IgD-negative memory B cell (primary cell): Measurements from ENCODE around the gene KCNH8. TPM values are rescaled to one million over a fixed set of nuclear protein-coding genes. Genes with fewer than 3 reads are reported as not detected.
"Not testable (repeated sequence)": the region's sequence is repeated elsewhere in the genome, so short reads cannot be mapped to it uniquely, and the experiment has no call there.

Source experiments
- H3K27ac Mint-ChIP-seq, 3 donors: one replicate each; pipeline ENCODE4 v1.8.0; 2020 to 2022; ENCODE audit warnings: mild to moderate bottlenecking in 3 of 3, mixed read lengths in 3 of 3, moderate library complexity in 1 of 3
- H3K27me3 Mint-ChIP-seq: one replicate; pipeline ENCODE4 v1.8.0; 2021; ENCODE audit warnings: mixed read lengths
- H3K36me3 Mint-ChIP-seq: one replicate; pipeline ENCODE4 v1.8.0; 2020; ENCODE audit warnings: mild to moderate bottlenecking, mixed read lengths
- H3K4me1 Mint-ChIP-seq, 3 donors: one replicate each; pipeline ENCODE4 v1.8.0; 2020 to 2022; ENCODE audit warnings: mixed read lengths in 3 of 3, mild to moderate bottlenecking in 1 of 3
- H3K4me3 Mint-ChIP-seq, 4 donors: one replicate each; pipeline ENCODE4 v1.8.0; 2020 to 2022; ENCODE audit warnings: mild to moderate bottlenecking in 4 of 4, mixed read lengths in 4 of 4, moderate library complexity in 3 of 4
- H3K9me3 Mint-ChIP-seq, 3 donors: one replicate each; pipeline ENCODE4 v1.8.0; 2020 to 2021; ENCODE audit warnings: mixed read lengths in 3 of 3, mild to moderate bottlenecking in 1 of 3
- polyA plus RNA-seq: library from polyadenylated mRNA; unstranded; fragments of 300-500 nt; fragmentation: Illumina TruSeq; gene quantifications from one replicate; pipeline ENCODE4 v1.2.3, GENCODE V29; 2021

Gene KCNH8
- polyA plus RNA-seq, 1 donor from 2014 or later, result 1.9 TPM

GRCh38 chr3:19215427-19215826 is 67.1 kb downstream of the KCNH8 start:
- no peaks in the 10 kb centered on the region for H3K36me3 Mint-ChIP-seq
- peaks cover 2 to 4% (median 3%) of the 10 kb centered on the region in 3 donors for H3K4me1 Mint-ChIP-seq
- no peaks in the 10 kb centered on the region for H3K27me3 Mint-ChIP-seq
- no peak overlapping the region for H3K27ac Mint-ChIP-seq
- H3K9me3 Mint-ChIP-seq, result no peaks in the 10 kb centered on the region
- no peak overlapping the region for H3K4me3 Mint-ChIP-seq

GRCh38 chr3:19216669-19217337 is 68.5 kb downstream of the KCNH8 start:
- Mint-ChIP-seq H3K27ac (no peak overlapping the region), H3K27me3 (no peaks in the 10 kb centered on the region), H3K4me3 (no peak overlapping the region), H3K4me1 (peaks cover 2 to 4% (median 3%) of the 10 kb centered on the region in 3 donors), H3K36me3 (no peaks in the 10 kb centered on the region), H3K9me3 (no peaks in the 10 kb centered on the region)

GRCh38 chr3:19220311-19220710 is 72.0 kb downstream of the KCNH8 start:
- H3K9me3 Mint-ChIP-seq, result no peaks in the 10 kb centered on the region
- no peaks in the 10 kb centered on the region for H3K27me3 Mint-ChIP-seq
- no peak overlapping the region for H3K4me3 Mint-ChIP-seq
- no peak overlapping the region for H3K27ac Mint-ChIP-seq
- H3K36me3 Mint-ChIP-seq, result no peaks in the 10 kb centered on the region
- peaks cover 0 to 3% (median 0%) of the 10 kb centered on the region in 3 donors for H3K4me1 Mint-ChIP-seq

- Mint-ChIP-seq H3K27ac (no peak overlapping the region), H3K4me1 (peaks cover 0 to 3% (median 0%) of the 10 kb centered on the region in 3 donors), H3K9me3 (no peaks in the 10 kb centered on the region), H3K27me3 (no peaks in the 10 kb centered on the region), H3K4me3 (no peak overlapping the region), H3K36me3 (no peaks in the 10 kb centered on the region)
These were observed 72.8 kb downstream of the KCNH8 start for GRCh38 chr3:19221081-19221480.

- no peaks in the 10 kb centered on the region for H3K27me3 Mint-ChIP-seq
- H3K36me3 Mint-ChIP-seq, result no peaks in the 10 kb centered on the region
- peaks cover 0 to 5% (median 2%) of the 10 kb centered on the region in 3 donors for H3K9me3 Mint-ChIP-seq
- H3K27ac Mint-ChIP-seq, result no peak overlapping the region
- H3K4me3 Mint-ChIP-seq, result no peak overlapping the region
- peaks cover 5 to 15% (median 7%) of the 10 kb centered on the region in 3 donors for H3K4me1 Mint-ChIP-seq
These were observed 78.2 kb downstream of the KCNH8 start for GRCh38 chr3:19226479-19226878.

- Mint-ChIP-seq H3K4me3 (no peak overlapping the region), H3K27ac (no peak overlapping the region), H3K9me3 (peaks cover 0 to 5% (median 2%) of the 10 kb centered on the region in 3 donors), H3K36me3 (no peaks in the 10 kb centered on the region), H3K27me3 (no peaks in the 10 kb centered on the region), H3K4me1 (peaks cover 5 to 12% (median 7%) of the 10 kb centered on the region in 3 donors)
These were observed 79.9 kb downstream of the KCNH8 start for GRCh38 chr3:19228167-19228566.

- H3K4me1 Mint-ChIP-seq, result peaks cover 5 to 13% (median 7%) of the 10 kb centered on the region in 3 donors
- peaks cover 0 to 5% (median 2%) of the 10 kb centered on the region in 3 donors for H3K9me3 Mint-ChIP-seq
- H3K36me3 Mint-ChIP-seq, result no peaks in the 10 kb centered on the region
- peak overlapping the region in 1 of 4 donors; percentile 22 for H3K4me3 Mint-ChIP-seq
- H3K27ac Mint-ChIP-seq, result no peak overlapping the region
- no peaks in the 10 kb centered on the region for H3K27me3 Mint-ChIP-seq
These were observed 80.8 kb downstream of the KCNH8 start for GRCh38 chr3:19229086-19229485.

- H3K27ac Mint-ChIP-seq, result peak overlapping the region; percentile 26 to 94 (median 45)
- H3K9me3 Mint-ChIP-seq, H3K36me3 Mint-ChIP-seq, H3K27me3 Mint-ChIP-seq: not testable (repeated sequence)
- peaks cover 5 to 13% (median 7%) of the 10 kb centered on the region in 3 donors for H3K4me1 Mint-ChIP-seq
- H3K4me3 Mint-ChIP-seq, result peak overlapping the region in 3 of 4 donors; percentile 15 to 69 (median 20)
These were observed 81.6 kb downstream of the KCNH8 start for GRCh38 chr3:19229881-19230280.

GRCh38 chr3:19231792-19232461 is 83.6 kb downstream of the KCNH8 start:
- Mint-ChIP-seq H3K36me3 (peaks cover 4% of the 10 kb centered on the region), H3K27me3 (no peaks in the 10 kb centered on the region), H3K27ac (no peak overlapping the region), H3K4me3 (no peak overlapping the region), H3K4me1 (peaks cover 5 to 13% (median 7%) of the 10 kb centered on the region in 3 donors), H3K9me3 (peaks cover 0 to 5% (median 2%) of the 10 kb centered on the region in 3 donors)

GRCh38 chr3:19232566-19232965 is 84.3 kb downstream of the KCNH8 start:
- Mint-ChIP-seq H3K27ac (no peak overlapping the region), H3K4me1 (peaks cover 5 to 13% (median 7%) of the 10 kb centered on the region in 3 donors), H3K27me3 (no peaks in the 10 kb centered on the region), H3K9me3 (peaks cover 0 to 5% (median 2%) of the 10 kb centered on the region in 3 donors), H3K4me3 (no peak overlapping the region), H3K36me3 (peaks cover 4% of the 10 kb centered on the region)

- H3K9me3 Mint-ChIP-seq, H3K36me3 Mint-ChIP-seq, H3K27ac Mint-ChIP-seq, H3K27me3 Mint-ChIP-seq: not testable (repeated sequence)
- Mint-ChIP-seq H3K4me1 (peaks cover 5 to 11% (median 7%) of the 10 kb centered on the region in 3 donors), H3K4me3 (peak overlapping the region in 2 of 4 donors; percentile 3 to 49)
These were observed 85.8 kb downstream of the KCNH8 start for GRCh38 chr3:19233882-19234784.

- Mint-ChIP-seq H3K4me1 (peaks cover 4 to 19% (median 11%) of the 10 kb centered on the region in 3 donors), H3K4me3 (no peak overlapping the region), H3K9me3 (peaks cover 1 to 7% (median 2%) of the 10 kb centered on the region in 3 donors), H3K27ac (no peak overlapping the region), H3K27me3 (no peaks in the 10 kb centered on the region), H3K36me3 (peaks cover 4% of the 10 kb centered on the region)
These were observed 99.8 kb downstream of the KCNH8 start for GRCh38 chr3:19248143-19248542.

GRCh38 chr3:19248767-19249166 is 100.5 kb downstream of the KCNH8 start:
- no peak overlapping the region for H3K4me3 Mint-ChIP-seq
- no peak overlapping the region for H3K27ac Mint-ChIP-seq
- no peaks in the 10 kb centered on the region for H3K27me3 Mint-ChIP-seq
- H3K9me3 Mint-ChIP-seq, result peaks cover 1 to 7% (median 2%) of the 10 kb centered on the region in 3 donors
- H3K4me1 Mint-ChIP-seq, result peaks cover 4 to 19% (median 11%) of the 10 kb centered on the region in 3 donors
- peaks cover 4% of the 10 kb centered on the region for H3K36me3 Mint-ChIP-seq

GRCh38 chr3:19250959-19251610 is 102.8 kb downstream of the KCNH8 start:
- no peak overlapping the region for H3K27ac Mint-ChIP-seq
- H3K9me3 Mint-ChIP-seq, result peaks cover 0 to 7% (median 2%) of the 10 kb centered on the region in 3 donors
- H3K27me3 Mint-ChIP-seq, result no peaks in the 10 kb centered on the region
- H3K4me3 Mint-ChIP-seq, result no peak overlapping the region
- H3K36me3 Mint-ChIP-seq, result peaks cover 4% of the 10 kb centered on the region
- peaks cover 8 to 28% (median 20%) of the 10 kb centered on the region in 3 donors for H3K4me1 Mint-ChIP-seq
